HG03066 (cell line): ENCODE results near the gene RBFOX2.

ENCODE experiments used
- ATAC-seq: cut with Tn5 transposase; IDR thresholded peaks from one replicate; pipeline ENCODE4 v1.9.1; 2021; ENCODE audit warnings: low read depth; ENCODE audit not compliant: unreplicated experiment

RBFOX2 gene

DNA sequence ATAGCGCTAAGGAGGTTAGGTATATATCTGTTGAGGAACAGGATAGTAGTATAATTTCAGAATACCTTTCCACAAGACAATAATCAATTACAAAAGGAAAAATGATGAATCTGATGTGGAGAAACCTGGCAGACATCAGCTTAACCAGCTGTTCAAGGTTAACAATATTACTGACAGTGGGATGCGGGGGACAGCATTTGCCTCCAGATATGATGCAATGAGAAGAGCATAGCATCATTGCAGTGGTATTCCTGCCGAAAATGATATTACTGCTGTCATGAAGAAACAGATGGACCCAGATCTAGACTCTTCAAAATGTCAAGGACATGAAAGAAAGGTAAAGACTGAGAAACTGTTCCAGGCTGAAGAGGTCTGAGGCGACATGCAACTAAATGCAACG lies 49.7 kb downstream of the RBFOX2 start:
- ATAC-seq: no peak

DNA sequence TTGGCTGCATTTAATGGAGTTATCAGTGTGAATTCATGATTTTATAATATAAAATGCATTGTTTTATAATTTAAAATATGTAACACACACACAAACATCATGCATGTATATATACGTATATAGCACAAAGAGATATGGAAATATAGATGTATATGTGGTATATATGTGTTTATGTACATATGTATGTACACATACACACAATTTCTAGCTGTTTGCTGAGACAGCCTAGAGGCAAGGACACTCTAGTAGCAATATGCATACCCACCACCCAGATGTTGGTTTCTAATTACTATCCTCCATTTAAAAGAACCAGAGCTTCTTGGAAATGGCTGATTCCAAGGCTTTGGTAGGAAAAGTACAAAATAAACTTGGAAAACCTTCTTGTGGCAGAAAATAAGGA lies 50.4 kb downstream of the RBFOX2 start:
- no peak for ATAC-seq

DNA sequence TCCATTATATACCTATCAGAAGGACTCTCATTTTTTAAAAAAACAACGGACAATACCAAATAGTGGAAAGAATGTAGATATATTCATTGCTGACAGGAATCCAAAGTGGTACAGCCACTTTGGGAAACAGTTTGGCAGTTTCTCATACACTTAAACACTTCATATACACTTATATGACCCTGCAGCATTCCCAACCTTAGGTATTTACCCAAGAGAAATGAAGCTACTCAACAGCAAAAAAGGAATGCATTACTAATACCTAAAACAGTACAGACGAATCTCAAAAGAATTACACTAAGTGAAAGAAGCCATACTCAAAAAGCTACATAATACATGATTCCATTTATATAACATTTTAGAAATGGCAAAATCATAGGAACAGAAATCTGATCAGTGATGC lies 51.5 kb downstream of the RBFOX2 start:
- ATAC-seq: no peak

DNA sequence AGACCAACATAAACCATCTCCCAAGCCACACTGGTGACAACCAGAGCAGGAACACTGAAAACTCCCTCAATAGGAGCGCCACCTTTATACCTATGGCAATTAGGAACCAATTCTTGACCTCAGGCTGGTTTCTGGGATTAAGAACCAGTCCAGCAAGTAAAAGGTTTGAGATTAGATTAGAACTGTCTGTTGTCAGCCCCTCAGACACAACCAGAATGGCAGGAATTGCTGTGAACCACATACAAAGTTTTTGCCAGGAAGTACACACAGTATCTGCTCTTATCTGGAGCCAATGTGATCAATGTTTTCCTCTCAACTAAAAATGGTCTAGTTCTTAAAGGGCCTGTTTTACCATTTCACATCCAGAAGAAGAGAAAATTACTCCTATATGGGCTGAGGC lies 55.2 kb downstream of the RBFOX2 start:
- ATAC-seq: no peak

DNA sequence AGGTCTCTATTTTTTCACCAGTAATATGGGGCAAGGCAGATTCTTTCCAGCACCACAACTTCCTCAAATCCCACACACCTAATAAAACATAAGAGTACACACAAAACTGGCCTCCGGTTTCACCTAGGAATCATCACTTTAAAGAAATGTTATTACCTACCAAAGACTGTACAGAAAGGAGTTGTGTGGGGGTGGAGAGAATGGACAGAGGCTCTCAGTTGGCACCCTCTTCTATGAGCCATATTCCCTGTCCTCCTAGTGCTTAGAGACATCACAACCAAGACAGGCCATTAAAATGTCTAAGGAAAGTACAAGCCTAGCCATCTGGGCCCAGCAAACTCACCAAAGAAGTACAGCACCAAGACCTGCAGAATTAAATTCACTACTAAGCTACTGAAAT lies 56.1 kb downstream of the RBFOX2 start:
- ATAC-seq: no peak

DNA sequence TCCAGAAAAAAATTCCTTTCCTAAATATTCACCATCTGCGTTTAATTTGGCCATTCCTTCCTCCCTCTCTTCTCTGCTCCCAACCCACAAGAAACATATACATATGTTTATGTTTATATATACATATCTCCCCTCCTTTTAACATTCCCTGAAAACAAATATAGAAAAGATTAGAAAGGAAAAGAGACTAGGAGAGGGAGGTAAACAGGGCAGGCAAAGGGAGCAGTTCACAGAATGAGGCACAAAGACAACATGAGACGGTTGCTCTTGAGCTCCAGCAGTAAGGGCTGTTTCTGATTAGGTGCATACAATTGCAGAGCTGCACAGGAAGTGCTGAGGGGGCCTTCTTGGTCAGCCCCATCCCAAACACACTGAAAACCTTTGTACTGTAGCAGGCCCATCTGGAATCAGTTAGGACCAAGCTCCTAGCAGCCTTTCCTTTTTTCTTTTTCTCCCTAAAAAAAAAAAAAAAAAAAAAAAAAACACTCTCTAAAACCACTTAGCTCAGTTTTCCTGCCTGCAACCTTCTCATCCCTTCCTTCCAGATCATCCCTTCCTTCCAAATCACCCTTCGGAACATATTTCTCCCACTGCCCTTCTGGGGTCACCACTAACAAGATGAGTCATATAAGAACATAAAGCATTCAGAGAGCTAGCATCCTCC lies 57.0 kb downstream of the RBFOX2 start:
- no peak for ATAC-seq

DNA sequence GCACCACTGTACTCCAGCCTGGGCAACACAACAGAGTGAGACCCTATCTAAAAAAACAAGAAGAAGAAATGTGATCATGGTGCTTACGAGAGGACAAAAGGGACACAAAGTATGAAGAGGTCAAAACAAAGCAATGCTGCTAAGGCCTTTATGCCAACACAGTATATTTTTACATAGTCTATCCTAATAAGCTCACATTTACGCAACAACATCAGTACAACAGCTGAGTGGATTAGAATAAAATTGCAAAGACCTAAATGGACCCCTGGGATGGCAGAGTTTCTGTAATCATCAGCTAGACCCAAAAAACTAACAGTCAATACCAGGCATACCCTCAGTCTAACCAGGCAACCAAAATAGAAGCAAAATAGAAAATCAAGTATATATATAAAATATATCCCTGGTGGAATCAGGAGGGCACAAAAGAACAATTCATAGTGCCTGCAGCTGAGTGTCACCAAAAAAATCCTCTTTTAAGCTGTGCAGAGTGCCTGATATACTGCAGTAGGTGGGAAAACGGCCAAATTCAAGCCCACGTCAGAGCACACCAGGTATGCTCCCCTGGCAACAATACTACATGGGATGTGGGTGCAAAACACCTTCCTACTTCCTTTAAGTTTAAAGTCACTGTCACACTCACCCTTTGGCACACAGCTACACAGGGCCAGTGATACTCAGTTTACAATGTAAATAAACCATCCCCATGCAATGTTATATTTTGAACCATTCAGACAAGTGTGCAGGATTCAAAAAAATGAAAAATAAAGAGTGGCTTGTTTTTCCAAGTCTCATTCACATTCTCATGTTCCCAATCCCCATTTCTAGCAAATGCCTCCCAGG lies 57.8 kb downstream of the RBFOX2 start:
- ATAC-seq: no peak

DNA sequence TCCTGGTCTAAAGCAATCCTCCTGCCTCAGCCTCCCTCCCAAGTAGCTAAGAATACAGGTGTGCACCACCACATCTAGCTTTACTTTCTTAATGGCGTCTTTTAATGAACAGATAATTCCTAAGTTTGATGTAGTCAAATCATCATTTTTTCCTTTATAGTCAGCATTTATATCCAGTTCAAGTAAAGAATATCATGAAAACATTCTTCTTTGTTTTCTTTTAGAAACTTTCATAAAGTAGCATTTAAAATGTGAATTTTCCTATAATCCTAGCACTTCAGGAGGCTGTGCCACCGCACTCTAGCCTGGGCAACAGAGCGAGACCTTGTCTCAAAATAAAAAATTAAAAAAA lies 61.6 kb downstream of the RBFOX2 start:
- ATAC-seq: no peak

DNA sequence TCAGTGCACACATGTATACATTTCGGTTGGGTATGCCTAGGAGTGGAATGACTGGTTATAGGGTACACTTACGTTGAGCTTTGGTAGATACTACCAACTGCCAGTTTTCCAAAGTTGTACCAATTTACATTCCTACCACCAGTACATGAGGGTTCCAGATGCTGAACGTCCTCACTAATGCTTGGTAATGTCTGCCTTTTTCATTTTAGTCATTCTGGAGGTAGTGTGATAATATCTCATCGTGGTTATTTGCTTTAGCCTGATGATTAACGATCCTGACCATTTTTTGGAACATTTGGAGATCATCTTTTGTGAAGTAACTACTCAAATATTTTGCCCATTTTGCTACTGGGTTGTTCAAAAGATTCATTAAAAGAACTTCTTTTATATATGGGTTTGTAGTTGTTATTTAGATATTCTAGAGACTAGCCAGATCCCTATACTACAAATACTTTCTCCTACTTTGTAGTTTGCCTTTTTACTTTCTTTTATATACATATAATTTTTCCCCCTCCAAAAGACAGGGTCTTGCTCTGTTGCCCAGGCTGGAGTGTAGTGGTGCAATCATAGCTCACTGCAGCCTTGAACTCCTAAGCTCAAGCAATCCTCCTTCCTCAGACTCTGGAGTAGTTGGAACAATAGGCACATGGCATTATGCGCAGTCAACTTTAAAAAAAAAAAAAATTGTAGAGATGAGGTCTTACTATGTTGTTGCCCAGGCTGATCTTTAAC lies 62.1 kb downstream of the RBFOX2 start:
- ATAC-seq: no peak

DNA sequence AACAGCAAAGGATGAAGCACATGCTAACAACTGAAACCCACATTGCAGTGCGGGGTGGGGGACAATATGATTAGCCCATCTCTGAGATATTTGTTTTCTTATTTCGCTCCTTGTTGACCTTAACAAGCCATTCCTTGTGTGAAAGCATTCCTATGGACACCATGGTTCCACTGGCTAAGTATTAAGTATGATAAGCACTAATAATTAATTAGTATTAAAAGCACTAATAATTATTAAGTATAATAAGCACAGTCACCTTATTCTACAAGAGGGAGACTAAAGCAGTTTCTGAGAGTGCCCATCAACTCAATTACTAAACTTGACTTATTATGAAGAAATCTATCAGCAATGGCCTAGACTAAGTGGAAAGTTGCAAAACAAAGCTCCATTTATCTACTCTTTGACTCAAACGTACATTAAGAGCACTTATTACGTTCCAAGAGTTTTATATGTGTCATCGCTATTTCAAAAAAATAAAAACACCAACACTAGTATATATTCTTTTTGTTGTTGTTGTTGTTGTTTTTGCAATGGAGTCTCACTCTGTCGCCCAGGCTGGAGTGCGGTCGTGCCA lies 65.3 kb downstream of the RBFOX2 start:
- no peak for ATAC-seq

DNA sequence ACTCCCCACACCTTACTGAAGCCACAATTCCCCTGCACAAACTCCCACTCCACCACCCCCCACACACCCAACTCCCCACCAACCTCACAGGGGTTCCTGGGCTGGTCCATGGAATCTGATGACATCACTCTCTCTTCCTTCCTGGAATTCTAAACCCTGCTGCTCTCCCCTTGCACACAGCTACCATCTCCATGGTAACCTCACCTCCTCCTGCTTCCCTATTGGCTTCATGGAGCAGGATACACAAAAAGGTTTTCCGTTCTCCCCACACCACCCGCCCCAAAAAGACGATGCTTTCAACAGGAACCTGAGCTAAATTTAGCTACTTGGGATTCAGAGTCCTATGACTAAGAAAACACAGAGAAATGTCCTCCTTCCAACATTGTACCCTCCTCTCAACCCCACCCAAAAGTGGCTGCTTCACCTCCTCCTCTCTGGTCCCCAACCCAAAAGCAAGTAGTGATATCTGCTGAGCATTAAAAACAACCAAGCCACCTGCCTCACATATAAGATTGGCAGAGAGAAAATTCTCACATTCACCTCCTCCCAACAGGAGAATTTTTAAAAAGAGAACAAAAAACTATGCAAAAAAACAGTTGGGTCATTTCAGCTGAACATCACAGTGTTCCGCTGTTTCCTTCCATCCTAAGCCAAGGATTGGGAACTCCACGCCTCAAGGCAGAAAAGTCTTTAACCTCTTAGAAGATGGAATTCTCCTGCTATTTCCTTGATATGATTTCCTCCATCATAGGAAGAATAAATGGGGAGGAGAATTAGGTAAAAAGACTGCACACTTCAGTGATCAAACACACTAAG lies 66.9 kb downstream of the RBFOX2 start:
- no peak for ATAC-seq

DNA sequence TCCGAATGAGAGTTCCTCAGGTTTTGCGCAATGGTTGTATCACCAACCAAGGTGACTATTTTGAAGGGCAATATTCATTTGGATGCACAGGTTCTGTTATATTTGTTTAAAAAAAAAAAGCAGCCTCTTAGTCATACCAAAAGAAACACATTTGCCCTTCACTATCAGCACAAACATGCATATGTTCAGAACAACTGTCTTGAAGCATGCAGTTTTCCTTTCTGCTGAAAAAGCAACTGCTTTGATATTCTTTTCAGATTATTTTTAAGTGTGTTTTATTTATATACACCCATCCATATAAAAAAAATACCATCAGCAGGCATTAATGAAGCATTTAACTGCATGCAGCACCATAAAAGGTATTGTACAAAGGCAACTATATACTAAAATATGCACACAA lies 67.8 kb downstream of the RBFOX2 start:
- no peak for ATAC-seq

DNA sequence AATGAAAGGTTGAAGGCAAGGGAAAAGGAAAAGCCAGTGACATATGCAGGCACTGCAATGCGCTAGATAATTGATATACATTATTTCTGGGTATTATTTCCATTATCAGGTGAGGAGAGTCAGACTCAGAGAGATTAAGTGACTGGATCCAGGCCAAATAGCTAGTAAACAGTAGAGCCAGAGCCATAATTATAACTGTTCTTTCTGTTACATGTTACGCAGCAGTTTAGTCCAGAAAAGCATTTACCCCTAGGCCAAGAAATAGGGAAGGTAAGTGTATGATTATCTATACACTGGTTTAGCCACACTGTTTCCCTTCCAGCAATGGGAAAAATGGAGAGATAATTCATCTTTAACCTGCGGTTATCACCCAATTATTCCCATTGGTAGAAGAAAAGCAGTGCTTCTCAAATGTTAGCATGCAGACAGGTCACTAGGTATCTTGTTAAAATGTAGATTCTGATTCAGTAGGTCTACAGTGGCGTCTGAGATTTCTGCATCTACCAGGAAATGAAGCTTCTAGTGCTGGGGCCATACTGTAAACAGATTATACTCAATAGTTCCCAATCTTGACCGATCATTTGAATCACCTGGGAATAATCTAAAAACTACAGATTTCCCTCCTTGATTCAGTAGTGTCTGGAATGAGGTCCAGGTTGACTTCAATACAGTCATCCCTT lies 69.4 kb downstream of the RBFOX2 start:
- ATAC-seq: no peak

DNA sequence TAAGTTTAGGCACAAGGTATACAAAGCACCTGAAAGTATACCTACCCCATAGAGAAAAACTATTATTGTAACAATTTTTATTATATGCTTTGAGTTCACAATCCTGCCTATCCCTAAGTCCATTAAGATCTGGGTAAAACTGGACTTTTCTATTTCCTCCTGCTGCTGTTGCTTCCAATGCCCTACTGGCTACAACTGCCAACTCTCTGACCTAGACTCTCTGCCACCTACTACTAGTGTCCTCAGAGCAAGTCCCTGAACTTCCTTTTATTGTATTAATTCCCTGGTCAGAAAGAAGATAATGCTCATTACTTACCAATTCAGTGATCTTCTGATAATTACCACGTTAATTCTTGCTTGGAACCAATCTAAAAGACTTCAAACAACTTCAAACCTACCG lies 70.3 kb downstream of the RBFOX2 start:
- no peak for ATAC-seq

DNA sequence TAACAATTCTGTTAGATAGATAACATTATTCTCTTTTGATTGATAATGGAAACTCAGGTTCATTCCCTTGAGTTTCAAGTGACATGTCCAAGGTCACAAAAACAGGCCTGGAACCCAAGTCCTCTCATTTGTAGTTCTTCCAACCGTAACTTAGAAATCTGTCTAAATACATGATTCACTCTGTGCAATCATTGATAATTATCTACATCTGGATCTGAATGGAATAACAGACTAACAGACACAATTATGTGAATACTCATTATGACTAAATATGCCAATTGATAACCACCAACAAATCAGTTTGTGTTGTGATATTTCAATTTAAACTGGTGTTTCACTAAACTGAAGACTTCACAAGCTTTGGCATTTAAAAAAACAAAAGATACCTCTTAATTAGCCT lies 71.0 kb downstream of the RBFOX2 start:
- no peak for ATAC-seq

DNA sequence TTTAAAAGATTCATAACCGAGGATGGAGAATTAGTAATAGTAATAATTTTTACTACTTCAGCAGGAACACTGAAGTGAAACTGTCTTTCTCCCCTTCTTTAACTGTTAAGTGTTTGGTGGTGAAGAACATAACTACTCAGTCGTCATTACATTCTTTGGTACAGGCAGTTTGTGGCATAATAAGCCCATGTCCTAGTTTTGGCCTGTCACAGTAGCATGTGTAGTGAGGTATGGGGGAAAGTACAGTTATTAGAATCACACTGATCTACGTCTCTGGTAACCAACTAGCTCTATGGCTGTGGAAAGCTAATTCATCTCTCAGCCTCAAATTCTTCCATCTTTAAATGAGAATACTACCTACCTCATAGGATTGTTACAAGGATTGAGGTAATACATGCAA lies 71.8 kb downstream of the RBFOX2 start:
- no peak for ATAC-seq

DNA sequence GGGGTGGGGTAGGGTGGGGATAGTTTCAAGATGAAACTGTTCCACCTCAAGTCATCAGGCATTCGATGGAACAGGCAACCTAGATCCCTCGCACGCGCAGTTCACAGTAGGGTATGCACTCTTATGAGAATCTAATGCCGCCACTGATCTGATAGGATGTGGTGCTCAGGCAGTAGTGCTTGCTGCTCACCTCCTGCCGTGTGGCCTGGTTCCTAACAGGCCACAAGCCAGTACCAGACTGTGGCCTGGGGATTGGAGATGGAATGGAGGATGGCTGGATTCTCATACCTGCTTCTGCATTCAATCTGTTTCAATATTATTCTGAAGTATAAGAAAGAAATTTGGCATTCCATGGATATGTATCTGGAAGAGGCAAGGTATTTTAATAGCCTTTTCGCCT lies 73.1 kb downstream of the RBFOX2 start:
- no peak for ATAC-seq

DNA sequence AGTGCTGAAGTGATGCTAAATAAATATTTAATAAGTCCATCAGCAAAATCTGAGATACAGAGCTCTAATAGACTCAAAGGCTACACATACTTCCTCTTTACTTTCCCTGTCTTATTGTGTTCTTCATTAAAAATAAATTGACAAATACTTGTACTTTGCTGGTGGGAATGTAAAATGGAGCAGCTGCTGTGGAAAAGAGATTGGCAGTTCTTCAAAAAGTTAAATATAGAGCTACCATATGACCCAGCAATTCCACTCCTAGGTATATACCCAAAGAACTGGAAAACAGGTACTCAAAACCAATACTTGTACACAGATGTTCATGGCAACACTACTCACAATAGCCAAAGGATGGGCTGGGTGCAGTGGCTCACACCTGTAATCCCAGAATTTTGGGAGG lies 76.0 kb downstream of the RBFOX2 start:
- no peak for ATAC-seq

DNA sequence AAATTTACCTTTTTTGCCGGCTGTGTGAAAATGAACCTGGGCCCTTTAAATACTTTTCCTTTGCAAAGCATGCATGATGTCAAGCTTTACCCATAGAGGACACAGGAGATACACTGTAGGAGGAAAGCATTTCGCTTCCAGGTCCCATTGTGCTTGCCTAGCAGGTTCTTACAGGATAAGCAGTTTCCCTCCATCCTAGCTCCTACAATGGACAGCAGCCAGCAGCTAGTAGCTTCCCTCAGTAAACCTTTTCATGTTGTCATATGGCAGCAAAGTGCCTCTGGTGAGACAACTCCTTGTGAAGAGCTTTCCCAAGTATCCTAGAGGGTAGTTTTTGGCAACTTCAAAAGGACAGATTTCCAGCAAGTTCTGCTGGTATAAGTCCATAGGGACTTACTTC lies 78.4 kb downstream of the RBFOX2 start:
- no peak for ATAC-seq

DNA sequence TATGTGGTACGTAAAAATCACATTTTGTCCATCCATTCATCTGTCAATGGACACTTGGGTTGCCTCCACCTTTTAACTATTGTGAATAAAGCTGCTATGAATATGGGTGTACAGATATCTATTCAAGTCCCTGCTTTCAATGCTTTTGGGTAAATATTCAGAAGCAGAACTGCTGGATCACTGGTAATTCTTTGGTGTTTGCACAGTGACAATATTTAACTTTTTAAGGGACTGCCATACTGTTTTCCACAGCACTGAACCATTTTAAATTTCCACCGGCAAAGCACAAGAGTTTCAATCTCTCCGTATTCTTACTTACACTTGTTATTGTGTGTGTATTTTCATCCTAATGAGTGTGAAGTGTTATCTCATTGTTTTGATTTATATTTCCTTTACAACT lies 79.4 kb downstream of the RBFOX2 start:
- no peak for ATAC-seq
